Measurements from ENCODE around the gene ATAT1.

The ATAT1 gene

DNA sequence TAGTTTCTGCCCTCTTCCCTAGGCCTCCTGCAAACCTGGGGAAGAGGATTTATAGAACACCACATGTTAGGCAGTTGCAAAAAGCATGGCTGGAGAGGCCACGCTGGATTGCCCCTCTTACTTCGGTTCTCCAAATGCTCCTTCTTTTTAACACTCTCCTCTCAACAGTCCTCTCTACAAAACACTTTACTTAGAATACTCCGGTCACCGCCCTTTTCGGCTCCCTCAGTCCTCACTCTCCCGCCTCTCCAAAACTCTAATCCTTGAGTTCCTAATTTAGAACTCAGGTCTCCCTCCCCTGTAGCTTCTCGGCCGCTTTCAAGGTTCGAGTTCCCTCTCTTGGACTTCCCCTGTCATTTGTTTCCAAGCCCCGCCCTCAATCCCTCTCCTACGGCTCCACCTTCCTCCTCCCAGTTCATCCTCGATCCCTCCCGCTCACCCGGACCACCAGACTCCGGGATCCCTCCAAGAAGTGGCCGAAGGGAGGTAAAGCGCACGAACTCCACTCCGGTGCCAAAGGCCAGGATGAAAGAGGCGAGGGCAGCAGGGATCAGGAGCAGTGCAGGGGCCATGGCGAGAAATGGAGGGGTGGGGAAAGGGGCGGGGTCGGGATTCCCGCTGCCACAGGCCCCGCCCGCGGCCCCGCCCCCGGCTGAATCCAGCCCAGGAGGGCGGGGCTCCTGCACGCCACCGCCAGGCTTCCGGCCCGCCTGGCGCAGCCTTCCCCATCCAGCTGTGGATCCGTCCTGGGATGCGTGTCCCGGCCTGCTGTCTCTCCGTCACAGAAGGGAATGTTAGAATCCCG, 63.9 kb downstream of the ATAT1 start, which contains the start of gene NRM:
Gene NRM (minus strand): TSS at position 582 of the 805 bp plus-strand sequence. CDS start 10 bp downstream, at position 572.
- no peak for FAIRE-seq
- TF ChIP-seq, protein P1, sequence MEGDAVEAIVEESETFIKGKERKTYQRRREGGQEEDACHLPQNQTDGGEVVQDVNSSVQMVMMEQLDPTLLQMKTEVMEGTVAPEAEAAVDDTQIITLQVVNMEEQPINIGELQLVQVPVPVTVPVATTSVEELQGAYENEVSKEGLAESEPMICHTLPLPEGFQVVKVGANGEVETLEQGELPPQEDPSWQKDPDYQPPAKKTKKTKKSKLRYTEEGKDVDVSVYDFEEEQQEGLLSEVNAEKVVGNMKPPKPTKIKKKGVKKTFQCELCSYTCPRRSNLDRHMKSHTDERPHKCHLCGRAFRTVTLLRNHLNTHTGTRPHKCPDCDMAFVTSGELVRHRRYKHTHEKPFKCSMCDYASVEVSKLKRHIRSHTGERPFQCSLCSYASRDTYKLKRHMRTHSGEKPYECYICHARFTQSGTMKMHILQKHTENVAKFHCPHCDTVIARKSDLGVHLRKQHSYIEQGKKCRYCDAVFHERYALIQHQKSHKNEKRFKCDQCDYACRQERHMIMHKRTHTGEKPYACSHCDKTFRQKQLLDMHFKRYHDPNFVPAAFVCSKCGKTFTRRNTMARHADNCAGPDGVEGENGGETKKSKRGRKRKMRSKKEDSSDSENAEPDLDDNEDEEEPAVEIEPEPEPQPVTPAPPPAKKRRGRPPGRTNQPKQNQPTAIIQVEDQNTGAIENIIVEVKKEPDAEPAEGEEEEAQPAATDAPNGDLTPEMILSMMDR (IDR thresholded peaks at IDR 0.05; ENCODE audit: insufficient read depth, missing control alignments): no peak
- no peak for DNase-seq (ENCODE audit: insufficient read length, low spot score)

DNA sequence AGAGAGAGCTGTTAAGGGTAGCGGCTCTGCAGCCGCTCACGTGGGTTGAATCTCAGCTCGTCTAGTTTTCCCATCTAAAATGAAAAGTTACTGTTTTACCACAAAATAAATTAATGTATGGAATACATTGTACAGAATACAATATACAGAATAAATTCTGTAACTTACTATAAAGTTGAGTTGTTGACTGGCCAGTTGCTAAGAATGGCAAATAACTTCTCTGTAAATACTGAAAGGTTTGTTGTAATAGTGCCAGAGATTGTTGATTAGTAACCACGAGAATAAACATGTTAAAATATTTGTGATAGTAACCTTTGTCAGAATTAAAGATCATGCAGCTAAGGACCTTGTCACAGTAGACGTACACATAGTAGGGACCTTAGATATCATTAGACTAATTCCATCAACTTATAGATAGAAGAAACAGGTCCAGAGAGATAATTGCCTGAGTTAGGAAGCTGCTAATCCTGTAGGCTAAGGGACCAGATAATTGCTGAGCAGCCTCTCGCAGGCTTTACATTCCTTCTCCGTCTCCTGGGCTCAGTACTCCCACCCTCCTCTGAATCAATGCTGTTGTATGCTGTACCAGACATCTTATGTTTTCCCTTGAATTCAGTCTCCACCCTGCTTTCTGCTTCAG, 64.7 kb downstream of the ATAT1 start:
- FAIRE-seq (no peak), DNase-seq (ENCODE audit: insufficient read length, low spot score) (no peak)
- TF ChIP-seq, protein P1 (IDR thresholded peaks at IDR 0.05; ENCODE audit: insufficient read depth, missing control alignments): no peak
